CD4-positive, CD25-positive, alpha-beta regulatory T cell (primary cell): Measurements from ENCODE around the gene SEL1L2. TPM values are rescaled to one million over a fixed set of nuclear protein-coding genes. Genes with fewer than 3 reads are reported as not detected.

ENCODE experiments used
- ATAC-seq, 2 donors: fragments of 150-1000 bp; cut with Tn5 transposase; one replicate each; pipeline ENCODE4 v1.10.0; 2021; ENCODE audit warnings: low read depth in 2 of 2, moderate number of reproducible peaks in 2 of 2, moderate library complexity in 1 of 2
- DNase-seq, 3 donors: peaks; one replicate each; pipeline versions ENCODE4 v3.0.0 to v3.0.0-alpha.2; 2012 to 2022; ENCODE audit warnings: mixed read lengths in 1 of 3
- H3K27ac ChIP-seq: one replicate; pipeline ENCODE4 v1.7.0; 2013; ENCODE audit warnings: mild to moderate bottlenecking, low read length; ENCODE audit not compliant: insufficient read depth, poor library complexity, severe bottlenecking
- H3K27me3 ChIP-seq: one replicate; pipeline ENCODE4 v1.7.0; 2013; ENCODE audit warnings: low read length; ENCODE audit not compliant: control insufficient read depth, insufficient read depth
- H3K36me3 ChIP-seq: one replicate; pipeline ENCODE4 v1.7.0; 2013; ENCODE audit warnings: mild to moderate bottlenecking, low read length, moderate library complexity; ENCODE audit not compliant: control insufficient read depth, insufficient read depth
- H3K4me1 ChIP-seq: 2 replicates; pipeline ENCODE4 v1.7.0; 2013; ENCODE audit warnings: mild to moderate bottlenecking, low read length; ENCODE audit not compliant: insufficient read depth, control insufficient read depth, poor library complexity, severe bottlenecking
- H3K4me3 ChIP-seq: one replicate; pipeline ENCODE4 v1.7.0; 2013; ENCODE audit warnings: low read depth, mild to moderate bottlenecking, low read length, moderate library complexity
- H3K9me3 ChIP-seq, 2 experiments: 1 replicate in 1 of 2; 2 replicates in 1 of 2; pipeline ENCODE4 v1.7.0; 2013; ENCODE audit warnings: low read length in 2 of 2, mild to moderate bottlenecking in 1 of 2, moderate library complexity in 1 of 2; ENCODE audit not compliant: control insufficient read depth in 2 of 2
- H3K27ac Mint-ChIP-seq, 3 donors: one replicate each; pipeline ENCODE4 v1.8.0; 2020 to 2022; ENCODE audit warnings: mild to moderate bottlenecking in 3 of 3, mixed read lengths in 3 of 3, moderate library complexity in 2 of 3
- H3K27me3 Mint-ChIP-seq: one replicate; pipeline ENCODE4 v1.8.0; 2022; ENCODE audit warnings: mild to moderate bottlenecking, mixed read lengths
- H3K36me3 Mint-ChIP-seq: one replicate; pipeline ENCODE4 v1.8.0; 2020; ENCODE audit warnings: mixed read lengths
- H3K4me1 Mint-ChIP-seq, 4 donors: one replicate each; pipeline ENCODE4 v1.8.0; 2020 to 2022; ENCODE audit warnings: mixed read lengths in 4 of 4, mild to moderate bottlenecking in 1 of 4
- H3K4me3 Mint-ChIP-seq, 4 donors: one replicate each; pipeline ENCODE4 v1.8.0; 2020 to 2022; ENCODE audit warnings: mild to moderate bottlenecking in 4 of 4, mixed read lengths in 4 of 4, moderate library complexity in 3 of 4
- H3K9me3 Mint-ChIP-seq, 7 donors: one replicate each; pipeline ENCODE4 v1.8.0; 2020 to 2022; ENCODE audit warnings: mixed read lengths in 7 of 7, mild to moderate bottlenecking in 3 of 7, moderate library complexity in 2 of 7
- polyA plus RNA-seq, 4 donors: library from polyadenylated mRNA; unstranded; fragments of 300-500 nt; fragmentation: Illumina TruSeq; gene quantifications; one replicate each; pipeline ENCODE4 v1.2.3, GENCODE V29; 2021
- total RNA-seq: library from RNA; stranded (reverse); gene quantifications from one replicate; pipeline ENCODE4 v1.2.3, GENCODE V29; 2022

Gene SEL1L2
- total and polyA plus RNA-seq, 5 donors from 2014 or later, result not detected

GRCh38 chr20:13904766-13905165 lies 85.6 kb downstream of the SEL1L2 start:
- no peak overlapping the region for H3K4me3 ChIP-seq
- no peaks in the 10 kb centered on the region for H3K27me3 ChIP-seq
- H3K4me3 Mint-ChIP-seq, result no peak overlapping the region

GRCh38 chr20:13900496-13900895 lies 89.9 kb downstream of the SEL1L2 start:
- Mint-ChIP-seq H3K27me3 (no peaks in the 10 kb centered on the region), H3K4me1 (no peaks in the 10 kb centered on the region)

More at GRCh38 chr20:13904766-13905165, 85.6 kb downstream of the SEL1L2 start:
- Histone ChIP-seq H3K4me1 (no peaks in the 10 kb centered on the region), H3K9me3 (no peaks in the 10 kb centered on the region), H3K27ac (no peak overlapping the region), H3K36me3 (no peaks in the 10 kb centered on the region)
- Mint-ChIP-seq H3K27me3 (no peaks in the 10 kb centered on the region), H3K4me1 (no peaks in the 10 kb centered on the region), H3K9me3 (peaks cover 0 to 3% (median 1%) of the 10 kb centered on the region in 7 donors), H3K36me3 (no peaks in the 10 kb centered on the region), H3K27ac (no peak overlapping the region)
- DNase-seq, result no peak
- ATAC-seq, result no peak

GRCh38 chr20:13898012-13898612 lies 92.3 kb downstream of the SEL1L2 start:
- Mint-ChIP-seq H3K4me1 (no peaks in the 10 kb centered on the region), H3K36me3 (no peaks in the 10 kb centered on the region), H3K27me3 (no peaks in the 10 kb centered on the region), H3K4me3 (no peak overlapping the region), H3K27ac (no peak overlapping the region), H3K9me3 (peaks cover 0 to 9% (median 2%) of the 10 kb centered on the region in 7 donors)
- Histone ChIP-seq H3K4me3 (no peak overlapping the region), H3K27me3 (no peaks in the 10 kb centered on the region), H3K4me1 (no peaks in the 10 kb centered on the region), H3K36me3 (no peaks in the 10 kb centered on the region), H3K9me3 (no peaks in the 10 kb centered on the region), H3K27ac (no peak overlapping the region)
- no peak for ATAC-seq
- DNase-seq, result no peak

More at GRCh38 chr20:13900496-13900895, 89.9 kb downstream of the SEL1L2 start:
- Mint-ChIP-seq H3K9me3 (peaks cover 0 to 4% (median 1%) of the 10 kb centered on the region in 7 donors), H3K36me3 (no peaks in the 10 kb centered on the region), H3K27ac (no peak overlapping the region), H3K4me3 (no peak overlapping the region)
- Histone ChIP-seq H3K27me3 (no peaks in the 10 kb centered on the region), H3K4me3 (no peak overlapping the region), H3K27ac (no peak overlapping the region), H3K36me3 (no peaks in the 10 kb centered on the region), H3K9me3 (no peaks in the 10 kb centered on the region), H3K4me1 (no peaks in the 10 kb centered on the region)
- ATAC-seq (no peak), DNase-seq (no peak)

- Mint-ChIP-seq H3K4me1 (no peaks in the 10 kb centered on the region), H3K27me3 (no peaks in the 10 kb centered on the region), H3K36me3 (no peaks in the 10 kb centered on the region), H3K27ac (no peak overlapping the region), H3K4me3 (no peak overlapping the region), H3K9me3 (peaks cover 0 to 24% (median 9%) of the 10 kb centered on the region in 7 donors)
- DNase-seq, result no peak
- no peaks in the 10 kb centered on the region for H3K27me3 ChIP-seq
- ATAC-seq, result no peak
- H3K27ac ChIP-seq, result no peak overlapping the region
- peaks cover 5 to 14% of the 10 kb centered on the region in 2 experiments for H3K9me3 ChIP-seq
- no peaks in the 10 kb centered on the region for H3K4me1 ChIP-seq
- H3K4me3 ChIP-seq, result no peak overlapping the region
- no peaks in the 10 kb centered on the region for H3K36me3 ChIP-seq
Measured at GRCh38 chr20:13891575-13891974, 98.8 kb downstream of the SEL1L2 start.

DNA sequence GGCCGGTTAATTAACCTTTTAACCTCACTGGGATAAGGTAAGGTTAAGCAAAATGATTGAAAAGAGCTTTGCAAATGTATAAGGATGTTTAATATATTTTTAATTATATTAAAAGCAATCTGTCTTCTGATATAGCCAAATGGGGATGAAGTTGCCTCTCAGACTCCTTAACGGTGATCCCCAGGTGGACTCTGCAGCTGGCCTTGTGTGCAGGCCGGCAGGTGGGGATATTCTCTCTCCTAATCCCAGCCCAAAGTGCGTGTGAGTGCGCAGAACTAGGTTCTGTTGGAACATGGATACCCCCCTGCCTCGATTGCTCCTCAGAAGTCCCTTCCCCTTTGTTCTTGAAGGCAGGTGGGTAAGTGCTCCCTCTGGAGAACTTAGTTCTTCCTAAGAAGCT lies 105.6 kb downstream of the SEL1L2 start:
- Histone ChIP-seq H3K27ac (no peak overlapping the region), H3K9me3 (no peaks in the 10 kb centered on the region), H3K36me3 (no peaks in the 10 kb centered on the region), H3K4me1 (no peaks in the 10 kb centered on the region), H3K4me3 (no peak overlapping the region), H3K27me3 (no peaks in the 10 kb centered on the region)
- no peaks in the 10 kb centered on the region for H3K4me1 Mint-ChIP-seq
- no peak overlapping the region for H3K4me3 Mint-ChIP-seq
- H3K27ac Mint-ChIP-seq, result no peak overlapping the region
- DNase-seq (no peak), ATAC-seq (no peak)
- H3K36me3 Mint-ChIP-seq, result no peaks in the 10 kb centered on the region
- no peaks in the 10 kb centered on the region for H3K27me3 Mint-ChIP-seq
- H3K9me3 Mint-ChIP-seq, result peaks cover 0 to 1% (median 0%) of the 10 kb centered on the region in 7 donors

GRCh38 chr20:13883425-13883824 lies 107.0 kb downstream of the SEL1L2 start:
- Mint-ChIP-seq H3K27me3 (no peaks in the 10 kb centered on the region), H3K27ac (no peak overlapping the region), H3K4me1 (no peaks in the 10 kb centered on the region), H3K36me3 (no peaks in the 10 kb centered on the region), H3K4me3 (no peak overlapping the region), H3K9me3 (peaks cover 0 to 1% (median 0%) of the 10 kb centered on the region in 7 donors)
- H3K27ac ChIP-seq, result no peak overlapping the region
- DNase-seq (no peak), ATAC-seq (no peak)
- H3K4me1 ChIP-seq, result no peaks in the 10 kb centered on the region
- H3K4me3 ChIP-seq, result no peak overlapping the region
- H3K9me3 ChIP-seq, result no peaks in the 10 kb centered on the region
- H3K27me3 ChIP-seq, result no peaks in the 10 kb centered on the region
- H3K36me3 ChIP-seq, result no peaks in the 10 kb centered on the region

DNA sequence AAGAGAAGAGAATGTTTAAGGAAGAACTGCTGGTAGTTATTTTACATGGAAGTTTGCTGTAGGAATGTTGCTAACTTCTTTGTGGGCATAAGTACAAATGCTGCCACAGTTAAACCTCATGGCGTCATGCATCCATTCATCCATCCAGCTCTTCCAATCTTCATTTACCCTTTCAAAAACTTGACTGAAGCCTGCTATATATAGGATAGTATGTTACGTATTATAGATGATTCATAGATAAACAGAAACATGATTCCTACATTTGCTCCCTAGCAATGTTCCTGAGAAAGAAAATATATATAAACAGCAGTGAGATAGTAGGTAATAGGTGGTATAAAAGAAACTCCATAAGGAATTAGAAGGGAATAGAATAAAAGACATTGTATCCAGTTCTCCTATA lies 111.8 kb downstream of the SEL1L2 start:
- no peaks in the 10 kb centered on the region for H3K27me3 Mint-ChIP-seq
- H3K4me1 ChIP-seq, result no peaks in the 10 kb centered on the region
- H3K4me3 Mint-ChIP-seq, result no peak overlapping the region
- no peaks in the 10 kb centered on the region for H3K36me3 Mint-ChIP-seq
- H3K4me1 Mint-ChIP-seq, result no peaks in the 10 kb centered on the region
- no peak for DNase-seq
- no peak overlapping the region for H3K27ac ChIP-seq
- peaks cover 0 to 1% (median 0%) of the 10 kb centered on the region in 7 donors for H3K9me3 Mint-ChIP-seq
- H3K9me3 ChIP-seq, result no peaks in the 10 kb centered on the region
- H3K4me3 ChIP-seq, result no peak overlapping the region
- no peaks in the 10 kb centered on the region for H3K36me3 ChIP-seq
- no peak for ATAC-seq
- no peak overlapping the region for H3K27ac Mint-ChIP-seq
- H3K27me3 ChIP-seq, result no peaks in the 10 kb centered on the region

- DNase-seq, result no peak
- Mint-ChIP-seq H3K9me3 (peaks cover 0 to 1% (median 0%) of the 10 kb centered on the region in 7 donors), H3K27ac (no peak overlapping the region), H3K4me1 (no peaks in the 10 kb centered on the region), H3K36me3 (no peaks in the 10 kb centered on the region), H3K27me3 (no peaks in the 10 kb centered on the region), H3K4me3 (no peak overlapping the region)
- Histone ChIP-seq H3K27me3 (no peaks in the 10 kb centered on the region), H3K9me3 (no peaks in the 10 kb centered on the region), H3K36me3 (no peaks in the 10 kb centered on the region), H3K4me3 (no peak overlapping the region), H3K27ac (no peak overlapping the region), H3K4me1 (no peaks in the 10 kb centered on the region)
- no peak for ATAC-seq
Measured at GRCh38 chr20:13877793-13878192, 112.6 kb downstream of the SEL1L2 start.
